ENCODE measurements around the gene REEP6.
"Not testable (repeated sequence)": the region's sequence is repeated elsewhere in the genome, so short reads cannot be mapped to it uniquely, and the experiment has no call there.

Gene REEP6

DNA sequence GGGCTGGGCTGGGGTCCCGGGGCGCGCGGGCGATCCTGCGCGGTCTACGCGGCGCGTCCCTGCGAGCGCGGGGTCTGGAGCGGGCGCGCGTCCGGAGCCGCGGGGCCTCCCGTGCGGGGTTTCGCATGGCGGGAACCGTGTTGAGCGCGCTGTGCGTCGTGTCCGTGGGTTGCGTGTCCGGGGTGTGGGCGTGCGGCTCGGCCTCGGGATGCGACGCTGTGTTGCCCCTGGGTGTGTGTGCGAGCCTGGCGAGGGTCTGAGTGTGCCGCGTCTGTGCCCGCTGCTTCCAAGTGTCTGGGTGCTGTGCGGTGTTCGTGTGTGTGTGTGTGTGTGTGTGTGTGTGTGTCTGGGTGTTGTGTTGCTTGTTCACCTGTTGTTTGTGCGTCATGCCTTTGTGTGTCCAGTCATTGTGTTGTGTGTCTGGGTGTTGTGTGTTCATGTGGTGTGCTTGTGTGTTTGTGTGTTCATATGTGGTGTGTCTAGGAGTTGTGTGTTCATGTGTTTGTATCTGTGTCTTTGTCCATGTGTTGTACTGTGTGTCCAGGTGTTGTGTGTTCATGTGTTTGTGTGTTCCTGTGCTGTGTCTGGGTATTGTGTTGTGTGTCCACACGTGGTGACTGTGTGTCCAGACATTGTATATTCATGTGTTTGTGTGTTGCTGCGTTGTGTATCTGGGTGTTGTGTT is 33.4 kb downstream of the REEP6 start:
- no peak for DNase-seq (ENCODE audit: low read depth)

- DNase-seq (ENCODE audit: low read depth), result no peak
Measured at GRCh38 chr19:1524972-1525325, 34.0 kb downstream of the REEP6 start.

DNA sequence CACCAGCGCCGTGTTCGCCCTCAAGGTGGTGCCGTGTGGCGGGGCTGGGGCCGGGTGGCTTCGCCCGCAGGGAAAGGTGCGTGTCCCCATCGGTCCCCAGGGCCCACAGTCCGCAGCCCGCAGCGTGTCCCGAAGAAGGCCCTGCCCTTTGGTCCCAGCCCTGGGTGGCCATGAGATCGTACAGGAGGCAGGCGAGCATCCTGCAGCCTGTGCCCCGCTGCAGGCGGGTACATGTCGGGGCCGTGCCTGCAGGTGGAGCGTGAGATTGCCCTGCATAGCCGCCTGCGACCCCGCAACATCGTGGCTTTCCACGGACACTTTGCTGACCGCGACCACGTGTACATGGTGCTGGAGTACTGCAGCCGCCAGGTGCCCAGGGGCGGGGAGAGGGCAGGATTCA is 34.4 kb downstream of the REEP6 start:
- no peak for DNase-seq (ENCODE audit: low read depth)

GRCh38 chr19:1526066-1526778 is 35.2 kb downstream of the REEP6 start:
- no peak for DNase-seq (ENCODE audit: low read depth)

- no peak for DNase-seq (ENCODE audit: low read depth)
Measured at GRCh38 chr19:1526979-1527649, 36.1 kb downstream of the REEP6 start.

DNA sequence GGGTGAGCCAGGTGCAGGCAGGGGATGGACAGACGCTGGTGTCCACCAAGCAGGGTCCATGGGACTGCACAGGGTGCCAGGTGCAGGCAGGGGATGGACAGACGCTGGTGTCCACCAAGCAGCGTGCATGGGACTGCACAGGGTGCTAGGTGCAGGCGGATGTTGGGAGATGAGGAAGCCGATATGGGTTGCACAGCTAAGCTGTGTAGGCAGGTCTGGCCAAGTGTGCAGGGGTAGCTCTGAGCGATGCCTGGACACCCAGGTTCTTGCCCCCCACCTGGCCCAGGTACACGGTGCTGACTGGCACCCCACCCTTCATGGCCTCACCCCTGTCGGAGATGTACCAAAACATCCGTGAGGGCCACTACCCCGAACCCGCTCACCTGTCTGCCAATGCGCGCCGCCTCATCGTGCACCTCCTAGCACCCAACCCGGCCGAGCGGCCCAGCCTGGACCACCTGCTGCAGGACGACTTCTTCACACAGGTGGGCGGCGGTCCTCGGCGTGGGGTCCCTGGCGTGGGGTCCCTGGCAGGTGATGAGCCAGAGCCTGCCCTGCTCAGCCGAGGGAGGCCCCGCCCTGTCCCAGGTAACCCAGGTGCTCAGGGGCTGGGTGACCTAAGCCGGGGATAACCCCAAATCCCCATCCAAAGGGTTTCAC is 36.8 kb downstream of the REEP6 start:
- no peak for DNase-seq (ENCODE audit: low read depth)

- no peak for DNase-seq (ENCODE audit: low read depth)
Measured at GRCh38 chr19:1528596-1529429, 37.8 kb downstream of the REEP6 start.

- DNase-seq (ENCODE audit: low read depth), result no peak
Measured at GRCh38 chr19:1529430-1529816, 38.4 kb downstream of the REEP6 start.

- DNase-seq (ENCODE audit: low read depth), result not testable (repeated sequence)
Measured at GRCh38 chr19:1530856-1531255, 39.9 kb downstream of the REEP6 start.

- no peak for DNase-seq (ENCODE audit: low read depth)
Measured at GRCh38 chr19:1531587-1531986, 40.6 kb downstream of the REEP6 start.

GRCh38 chr19:1532003-1532402 is 41.0 kb downstream of the REEP6 start:
- no peak for DNase-seq (ENCODE audit: low read depth)

GRCh38 chr19:1533510-1534150 is 42.6 kb downstream of the REEP6 start:
- no peak for DNase-seq (ENCODE audit: low read depth)

- no peak for DNase-seq (ENCODE audit: low read depth)
Measured at GRCh38 chr19:1534972-1535371, 44.0 kb downstream of the REEP6 start.

DNA sequence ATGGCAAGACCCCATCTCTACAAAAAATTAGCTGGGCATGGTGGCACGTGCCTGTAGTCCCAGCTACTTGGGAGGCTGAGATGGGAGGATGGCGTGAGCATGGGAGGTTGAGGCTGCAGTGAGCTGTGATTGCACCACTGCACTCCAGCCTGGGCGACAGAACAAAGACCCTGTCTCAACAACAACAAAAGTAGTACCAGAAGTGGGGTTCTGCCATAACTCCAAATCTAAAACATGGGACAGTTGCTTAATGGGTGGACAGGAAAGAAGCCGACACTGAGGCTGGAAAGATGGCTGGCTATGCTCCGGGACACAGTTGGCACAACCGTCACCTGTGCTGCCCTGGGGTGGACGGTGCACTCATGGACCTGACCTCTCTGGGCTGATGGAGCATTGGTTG is 44.7 kb downstream of the REEP6 start:
- DNase-seq (ENCODE audit: low read depth), result not testable (repeated sequence)

DNA sequence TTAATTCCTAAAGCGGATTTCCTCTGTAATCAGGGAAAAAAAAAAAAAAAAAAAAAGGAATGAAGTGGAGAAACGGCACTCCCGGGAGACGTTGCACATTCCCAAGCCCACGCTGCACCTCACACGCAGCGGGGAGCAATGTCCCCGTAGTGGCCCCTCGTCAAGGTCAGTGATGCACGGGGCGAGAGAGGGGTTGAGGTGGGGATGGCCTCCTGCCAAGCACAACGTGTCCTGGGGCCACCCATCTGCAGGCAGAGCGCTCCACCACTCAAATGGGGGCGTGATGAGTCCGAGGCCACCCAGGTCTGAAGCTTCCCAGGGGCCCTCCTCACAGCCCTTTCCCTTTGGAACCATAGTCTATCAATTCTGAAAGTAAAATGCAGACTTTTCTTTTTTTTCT is 48.0 kb downstream of the REEP6 start:
- DNase-seq (ENCODE audit: low read depth), result no peak

- DNase-seq (ENCODE audit: low read depth), result not testable (repeated sequence)
Measured at GRCh38 chr19:1539749-1540148, 48.8 kb downstream of the REEP6 start.

DNA sequence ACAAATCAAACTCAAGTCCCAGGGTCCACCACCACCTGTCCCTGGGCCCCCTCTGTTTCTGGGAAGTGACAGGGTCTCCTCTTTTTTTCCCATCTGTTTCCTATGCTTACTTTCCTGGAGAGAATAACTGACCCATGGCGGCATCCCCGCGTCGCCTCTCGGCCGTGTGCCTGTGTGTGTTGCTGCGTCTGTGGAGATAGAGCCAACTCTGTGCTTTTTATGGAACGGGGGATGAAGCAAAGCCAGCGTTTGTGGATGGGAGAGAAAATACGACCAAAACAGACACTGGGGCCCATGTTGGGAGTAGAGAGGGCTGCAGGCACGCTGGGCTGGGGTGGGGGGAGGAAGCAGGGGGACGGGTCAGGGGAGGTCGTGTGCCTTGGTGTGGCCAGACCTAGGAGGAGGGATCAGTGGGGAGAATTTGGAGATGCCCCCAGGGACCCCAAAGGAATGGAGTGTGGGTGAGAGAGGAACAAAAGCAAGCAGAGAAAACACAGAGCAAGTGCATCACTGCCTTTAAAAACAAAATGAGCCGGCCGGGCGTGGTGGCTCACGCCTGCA is 49.5 kb downstream of the REEP6 start:
- no peak for DNase-seq (ENCODE audit: low read depth)

Data from stimulated activated CD8-positive, alpha-beta memory T cell treated with anti-CD3 and anti-CD28 coated beads, Interleukin-12 subunit alpha, Interleukin-12 subunit beta, amount 100 ng/mL, for 4 hours (primary cell).